Ishikawa (cell line): Measurements from ENCODE around the gene PHYHD1.

Experiments used
- CREB1 ChIP-seq: IDR thresholded peaks from 2 replicates; pipeline ENCODE4 v1.6.1; 2012; ENCODE audit warnings: low read depth
- EP300 ChIP-seq: IDR thresholded peaks from 2 replicates; pipeline ENCODE4 v1.6.1; 2012; ENCODE audit warnings: borderline replicate concordance
- FOXM1 ChIP-seq: IDR thresholded peaks from 2 replicates; pipeline ENCODE4 v1.6.1; 2012; ENCODE audit warnings: low read depth, borderline replicate concordance
- MAX ChIP-seq: IDR thresholded peaks from 2 replicates; pipeline ENCODE4 v1.6.1; 2012
- NFIC ChIP-seq: IDR thresholded peaks from 2 replicates; pipeline ENCODE4 v1.6.1; 2012
- RAD21 ChIP-seq: IDR thresholded peaks from 2 replicates; pipeline ENCODE4 v1.6.1; 2012; ENCODE audit warnings: low read depth
- REST ChIP-seq: IDR thresholded peaks from 2 replicates; pipeline ENCODE4 v1.6.1; 2012; ENCODE audit warnings: low read depth, mild to moderate bottlenecking
- TAF1 ChIP-seq: IDR thresholded peaks from 2 replicates; pipeline ENCODE4 v1.6.1; 2012; ENCODE audit warnings: low read depth, mild to moderate bottlenecking
- TEAD4 ChIP-seq: IDR thresholded peaks from 2 replicates; pipeline ENCODE4 v1.6.1; 2012
- USF1 ChIP-seq: IDR thresholded peaks from 2 replicates; pipeline ENCODE4 v1.6.1; 2012
- YY1 ChIP-seq: IDR thresholded peaks from 2 replicates; pipeline ENCODE4 v1.6.1; 2012; ENCODE audit warnings: low read depth
- ZBTB7A ChIP-seq: IDR thresholded peaks from 2 replicates; pipeline ENCODE4 v1.6.1; 2012; ENCODE audit warnings: low read depth

Gene PHYHD1

GRCh38 chr9:128983536-128983935 is 62.8 kb downstream of the PHYHD1 start:
- TF ChIP-seq YY1 (no peak), TEAD4 (no peak), USF1 (no peak), NFIC (no peak), TAF1 (no peak), RAD21 (no peak)

GRCh38 chr9:128986671-128987070 is 65.9 kb downstream of the PHYHD1 start:
- no peak for TF ChIP-seq RAD21
- TF ChIP-seq MAX: no peak
- TF ChIP-seq CREB1: no peak
- no peak for TF ChIP-seq ZBTB7A
- no peak for TF ChIP-seq NFIC
- TF ChIP-seq EP300: no peak
- no peak for TF ChIP-seq FOXM1
- no peak for TF ChIP-seq YY1

GRCh38 chr9:128987805-128988204 is 67.0 kb downstream of the PHYHD1 start:
- TF ChIP-seq TEAD4 (peak; percentile 54; the same call in 1 of the 2 replicates), NFIC (0 out of 2 replicates have a peak, but pooled peaks have one; percentile 43), EP300 (no peak), REST (no peak), USF1 (no peak)
